ENCODE results near the gene CDK16. TPM values are rescaled to one million over a fixed set of nuclear protein-coding genes. Genes with fewer than 3 reads are reported as not detected.

Gene CDK16
- total and polyA plus RNA-seq, 2 donors (not counting 3 experiments of a cell fraction or from before 2014, with no cell fraction given): 99.9 to 149 TPM

GRCh38 chrX:47202316-47202715 is 16.2 kb upstream of the CDK16 start:
- FAIRE-seq: no peak
- H3K36me3 ChIP-seq (ENCODE audit: control insufficient read depth in 2 of 2, extremely low read depth in 1 of 2, insufficient read depth in 2 of 2, low read length in 2 of 2): peaks cover 16 to 59% of the 10 kb centered on the region in 2 experiments
- BruUV-seq (replicated peaks): no TSS peak

More at GRCh38 chrX:47202316-47202715, 16.2 kb upstream of the CDK16 start:
- intact Hi-C loops (cut with micrococcal nuclease): no loop called here
- Histone ChIP-seq H3K9me3 (replicated peaks; ENCODE audit: control insufficient read depth, insufficient read depth, low read length) (no peaks in the 10 kb centered on the region), H3K4me2 (ENCODE audit: insufficient read depth, low read length) (no peak overlapping the region), H3K27ac (ENCODE audit: insufficient read depth, low read depth, low read length) (no peak overlapping the region), H3K4me1 (ENCODE audit: control insufficient read depth, extremely low read depth, insufficient read depth, low read length) (peaks cover 2% of the 10 kb centered on the region), H3K9ac (replicated peaks; ENCODE audit: extremely low read depth, insufficient read depth, low read length) (no peak overlapping the region), H3K4me3 (replicated peaks in 1 of 3; ENCODE audit: insufficient read depth in 1 of 3, low read depth in 1 of 3, low read length in 3 of 3) (no peak overlapping the region), H3K27me3 (ENCODE audit: control insufficient read depth in 2 of 2, insufficient read depth in 2 of 2, low read length in 2 of 2) (no peaks in the 10 kb centered on the region), H3K79me2 (ENCODE audit: control insufficient read depth, insufficient read depth, low read length) (peaks cover 23% of the 10 kb centered on the region), H3K9me1 (replicated peaks; ENCODE audit: control insufficient read depth, extremely low read depth, insufficient read depth, low read length) (no peaks in the 10 kb centered on the region), H4K20me1 (replicated peaks; ENCODE audit: control insufficient read depth, extremely low read depth, insufficient read depth, low read length) (no peaks in the 10 kb centered on the region), H2AFZ (ENCODE audit: low read depth, low read length) (no peak overlapping the region)
- POLR2A ChIA-PET: no interaction called here
- TF ChIP-seq, protein P1, sequence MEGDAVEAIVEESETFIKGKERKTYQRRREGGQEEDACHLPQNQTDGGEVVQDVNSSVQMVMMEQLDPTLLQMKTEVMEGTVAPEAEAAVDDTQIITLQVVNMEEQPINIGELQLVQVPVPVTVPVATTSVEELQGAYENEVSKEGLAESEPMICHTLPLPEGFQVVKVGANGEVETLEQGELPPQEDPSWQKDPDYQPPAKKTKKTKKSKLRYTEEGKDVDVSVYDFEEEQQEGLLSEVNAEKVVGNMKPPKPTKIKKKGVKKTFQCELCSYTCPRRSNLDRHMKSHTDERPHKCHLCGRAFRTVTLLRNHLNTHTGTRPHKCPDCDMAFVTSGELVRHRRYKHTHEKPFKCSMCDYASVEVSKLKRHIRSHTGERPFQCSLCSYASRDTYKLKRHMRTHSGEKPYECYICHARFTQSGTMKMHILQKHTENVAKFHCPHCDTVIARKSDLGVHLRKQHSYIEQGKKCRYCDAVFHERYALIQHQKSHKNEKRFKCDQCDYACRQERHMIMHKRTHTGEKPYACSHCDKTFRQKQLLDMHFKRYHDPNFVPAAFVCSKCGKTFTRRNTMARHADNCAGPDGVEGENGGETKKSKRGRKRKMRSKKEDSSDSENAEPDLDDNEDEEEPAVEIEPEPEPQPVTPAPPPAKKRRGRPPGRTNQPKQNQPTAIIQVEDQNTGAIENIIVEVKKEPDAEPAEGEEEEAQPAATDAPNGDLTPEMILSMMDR (IDR thresholded peaks at IDR 0.05; ENCODE audit: extremely low read depth in 1 of 2, insufficient read depth in 1 of 2, low read depth in 1 of 2, low read length in 2 of 2): no peak
- TF ChIP-seq EZH2 (IDR thresholded peaks at IDR 0.05; ENCODE audit: borderline replicate concordance, low read depth, low read length, severe bottlenecking) (no peak), FOS (IDR thresholded peaks at IDR 0.05; ENCODE audit: borderline replicate concordance, insufficient read depth, low read length) (no peak), MAX (IDR thresholded peaks at IDR 0.05; ENCODE audit: insufficient read depth, insufficient read length) (no peak), JUN (IDR thresholded peaks at IDR 0.05; ENCODE audit: borderline replicate concordance, insufficient read depth, insufficient read length, low read depth) (no peak), POLR2A (IDR thresholded peaks at IDR 0.05; ENCODE audit: low read depth, low read length) (no peak), GATA2 (IDR thresholded peaks at IDR 0.05; ENCODE audit: insufficient read depth, insufficient read length, low read depth, low read length) (no peak), MYC (IDR thresholded peaks at IDR 0.05; ENCODE audit: low read depth, low read length) (no peak), POLR2AphosphoS5 (IDR thresholded peaks at IDR 0.05; ENCODE audit: insufficient read depth, low read depth, low read length) (no peak)
- CTCF ChIA-PET: interaction anchor here (1.4 kb wide), 1 partner anchor 321 kb away, joined by 4 read pairs; no protein-coding TSS in a partner anchor
- dilution Hi-C loops (cut with MboI; ENCODE audit: extremely low pct_ligation_motif_present, low sequenced_read_pairs): no loop called here
- no peak for DNase-seq (ENCODE audit: low read depth, low spot score)

All from endothelial cell of umbilical vein (primary cell).